Effector CD4-positive, alpha-beta T cell (primary cell): ENCODE measurements around the gene AHNAK.

Source experiments
- DNase-seq: peaks from one replicate; pipeline ENCODE4 v3.0.0-alpha.2; 2020

Gene AHNAK

DNA sequence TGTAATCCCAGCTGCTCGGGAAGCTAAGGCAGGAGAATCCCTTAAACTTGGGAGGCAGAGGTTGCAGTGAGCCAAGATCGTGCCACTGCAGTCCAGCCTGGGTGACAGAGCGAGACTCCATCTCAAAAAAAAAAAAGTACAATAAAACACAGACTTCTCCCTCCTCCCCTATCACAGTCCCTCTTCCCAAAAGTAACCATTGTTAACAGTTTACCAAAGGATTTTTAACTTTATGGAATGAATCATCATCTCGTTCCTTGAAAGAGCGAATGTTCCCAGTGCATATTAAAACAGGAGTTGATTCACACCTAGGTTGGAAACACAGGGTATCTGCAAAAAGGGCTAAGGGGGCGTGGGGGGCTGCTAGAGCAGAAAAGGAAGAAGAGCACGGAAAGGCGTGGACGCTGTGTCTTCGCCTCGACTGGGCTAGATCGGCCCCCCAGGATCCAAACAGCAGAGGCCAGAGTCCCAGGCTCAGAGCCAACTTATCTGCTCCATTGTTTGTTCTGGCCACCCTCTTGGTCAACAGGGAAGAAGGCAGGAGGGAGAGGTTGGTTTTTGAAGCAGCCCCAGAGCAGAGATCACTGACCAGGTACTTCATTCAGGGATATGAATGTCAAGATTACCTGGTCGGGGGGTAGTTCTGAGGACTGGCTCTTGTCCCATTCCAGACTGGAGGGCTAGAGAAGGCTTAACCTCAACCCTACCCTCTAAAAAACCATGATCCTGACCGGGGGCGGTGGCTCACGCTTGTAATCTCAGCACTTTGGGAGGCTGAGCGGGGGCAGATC lies 2.1 kb upstream of the AHNAK start:
- DNase-seq = no peak

DNA sequence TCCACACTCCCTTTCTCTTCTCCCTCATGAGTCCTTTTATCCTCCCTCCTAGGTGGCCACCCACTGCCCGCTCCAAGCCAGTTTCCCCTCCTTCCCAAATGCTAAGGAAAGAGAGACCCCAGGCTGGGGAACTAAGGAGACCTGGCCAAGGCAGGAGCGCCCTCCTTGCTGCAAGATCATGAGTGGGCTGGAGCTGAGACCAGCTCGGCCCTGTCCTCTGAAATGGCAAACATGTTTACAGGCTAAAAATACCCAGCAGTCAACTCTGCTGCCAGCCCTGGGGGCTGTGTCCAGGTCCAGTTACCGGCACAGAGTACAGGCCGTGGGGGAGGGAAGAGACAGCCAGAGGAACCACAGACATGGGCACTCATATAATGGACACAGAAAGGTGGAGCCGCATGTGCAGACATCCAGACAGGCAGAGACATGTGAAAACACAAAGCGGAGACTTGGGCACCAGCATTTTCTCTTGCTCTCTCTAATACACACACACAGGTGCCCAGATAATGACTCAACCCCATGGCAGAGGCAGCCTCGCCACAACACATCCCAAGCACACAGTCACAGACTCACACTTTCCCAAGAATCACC lies 1.2 kb upstream of the AHNAK start:
- no peak for DNase-seq

DNA sequence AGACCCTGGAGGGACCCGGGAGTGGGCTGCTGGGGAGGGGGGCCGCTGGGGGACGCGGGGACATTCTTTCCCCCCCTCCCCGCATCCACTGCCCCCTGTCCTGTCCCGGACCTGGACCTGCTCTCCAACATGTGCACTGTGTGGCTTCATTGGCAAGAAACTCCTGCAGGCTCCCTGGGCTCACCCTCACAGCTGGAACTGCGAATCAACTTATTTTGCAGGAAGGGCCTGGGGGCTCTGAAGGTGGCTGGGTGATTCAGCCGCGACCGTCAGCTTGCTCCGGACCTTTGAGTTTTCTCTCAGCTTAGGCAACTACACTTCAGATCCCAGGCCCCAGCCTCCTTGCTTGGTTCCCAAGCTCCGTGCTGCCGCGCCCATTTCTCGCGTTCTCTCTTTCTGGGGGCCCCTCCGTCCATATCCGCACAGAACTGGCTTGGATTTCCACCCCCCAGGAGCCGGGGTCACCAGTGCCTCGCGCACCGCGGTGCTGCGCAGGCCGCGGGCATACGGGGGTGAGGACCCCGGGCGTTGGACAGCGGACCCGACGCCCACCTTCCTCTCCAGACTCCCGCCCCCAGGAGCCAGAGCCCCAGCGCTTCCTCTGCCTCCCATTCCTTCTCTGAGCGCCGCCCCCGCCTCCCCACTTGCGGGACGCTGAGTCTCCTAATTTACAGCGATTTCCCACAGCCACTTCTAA lies 471 bp upstream of the AHNAK start:
- no peak for DNase-seq

DNA sequence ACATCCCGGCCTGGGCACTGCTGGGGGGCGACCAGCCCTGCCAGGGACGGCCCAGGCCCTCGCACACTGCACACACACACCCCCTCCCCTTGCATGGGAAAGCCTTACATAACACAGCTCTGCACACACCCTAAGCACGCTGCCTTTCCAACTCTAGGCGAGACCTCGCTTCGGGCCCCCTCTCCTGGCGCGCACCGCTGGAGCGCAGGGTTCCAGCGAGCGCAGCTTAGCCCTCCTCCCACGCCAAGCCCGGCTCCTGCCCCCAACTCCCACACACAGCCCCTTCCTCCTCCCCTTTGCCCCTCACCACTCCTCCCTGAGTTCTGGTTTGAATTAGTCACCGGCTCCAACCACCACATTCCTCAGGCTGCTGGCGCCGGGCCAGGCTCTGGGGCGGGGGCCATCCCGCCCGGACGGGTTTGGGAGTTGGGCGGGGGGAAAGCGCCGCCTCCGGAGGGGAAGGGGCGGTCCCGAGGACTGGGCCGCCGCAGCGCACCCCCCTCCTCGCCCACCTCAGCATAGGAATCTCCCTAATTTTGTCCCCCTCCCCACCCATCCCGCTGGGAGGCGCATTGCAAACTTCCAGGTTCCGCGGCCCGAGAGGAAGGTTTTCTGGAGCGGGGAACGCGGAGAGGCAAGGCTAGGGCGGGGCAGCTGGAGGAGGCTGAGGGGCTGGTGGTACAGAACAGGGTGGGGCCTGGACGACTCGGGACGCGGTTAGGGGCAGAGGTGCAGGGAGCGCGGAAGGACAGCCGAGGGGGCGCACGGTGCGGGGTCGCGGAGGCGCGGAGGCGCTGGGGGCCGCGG lies 966 bp downstream of the AHNAK start:
- peak; percentile 62 for DNase-seq

DNA sequence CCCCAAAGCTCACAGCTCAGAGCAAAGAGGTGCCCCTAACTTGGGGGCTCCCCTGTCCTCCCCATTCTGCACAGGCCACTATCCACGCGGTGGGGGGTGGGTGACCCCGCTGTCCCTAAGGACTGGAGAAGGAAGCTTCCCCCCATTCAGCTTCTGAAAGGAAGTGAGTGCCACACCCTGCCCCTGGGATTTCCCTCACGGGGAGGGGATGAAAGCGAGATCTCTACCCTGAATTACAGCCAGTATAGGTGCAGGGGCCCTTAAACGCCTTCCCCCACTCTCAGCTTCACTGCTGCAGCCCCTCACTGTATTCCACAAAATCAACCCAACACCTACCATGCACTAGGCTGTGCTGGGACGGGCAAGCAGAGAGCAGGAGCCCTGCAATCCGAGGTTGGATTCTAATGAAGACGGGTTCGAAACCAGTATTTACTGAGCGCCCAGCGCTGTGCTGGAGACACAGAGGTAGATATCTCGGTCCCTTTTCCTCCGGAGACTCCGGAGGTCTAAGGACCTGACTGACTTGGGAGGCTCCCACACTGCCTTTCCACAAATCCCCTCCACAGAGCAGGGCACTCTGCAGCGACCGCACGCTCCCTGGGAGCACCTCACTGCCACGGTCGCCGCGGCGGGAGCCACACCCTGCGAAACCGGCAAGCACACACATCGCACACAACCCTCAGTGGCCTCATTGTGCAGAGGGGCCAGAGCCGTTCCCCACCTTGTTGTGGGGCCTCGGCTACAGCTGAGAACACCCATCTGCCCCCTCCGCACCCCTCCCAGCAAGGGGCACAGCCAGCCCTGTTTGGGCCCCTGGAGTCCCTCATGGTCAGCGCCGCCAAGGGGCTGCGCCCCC lies 1.8 kb downstream of the AHNAK start:
- DNase-seq = no peak

DNA sequence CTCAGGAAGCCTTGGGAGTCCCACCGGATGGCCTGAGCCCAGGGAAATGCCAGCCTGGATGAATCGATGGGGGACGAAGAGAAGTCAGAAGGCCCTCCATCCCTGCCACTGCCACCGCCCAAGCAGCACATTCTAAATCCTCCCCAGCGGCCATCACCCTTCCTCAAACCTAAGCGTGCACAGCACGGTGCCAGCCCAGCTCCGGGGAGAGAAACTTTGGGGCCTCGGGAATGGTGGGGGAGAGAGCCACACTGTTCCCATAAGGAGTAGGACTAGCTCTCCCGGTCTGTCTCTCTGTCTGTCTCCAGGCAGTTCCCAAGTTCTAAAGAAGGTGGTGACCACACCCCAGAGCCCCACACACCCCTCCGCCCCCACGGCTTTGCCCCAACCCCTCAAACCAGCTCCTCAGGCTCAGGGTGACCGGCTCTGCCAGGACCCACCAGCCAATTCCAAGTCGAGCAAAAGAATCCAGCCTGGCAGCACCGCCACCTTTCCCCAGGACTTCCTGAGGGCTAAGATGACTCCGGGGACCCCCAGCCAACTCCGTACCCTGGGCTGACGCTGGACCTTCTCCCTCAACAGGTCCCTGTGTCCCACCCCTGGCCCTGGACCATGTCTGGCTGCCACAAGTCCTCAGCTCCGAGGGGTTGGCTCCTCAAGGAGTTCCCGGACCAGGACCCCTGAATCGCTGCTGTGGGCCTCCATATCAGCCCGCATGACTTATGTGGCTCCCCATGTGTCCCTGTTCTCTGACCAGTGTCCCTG lies 2.7 kb downstream of the AHNAK start:
- no peak for DNase-seq

DNA sequence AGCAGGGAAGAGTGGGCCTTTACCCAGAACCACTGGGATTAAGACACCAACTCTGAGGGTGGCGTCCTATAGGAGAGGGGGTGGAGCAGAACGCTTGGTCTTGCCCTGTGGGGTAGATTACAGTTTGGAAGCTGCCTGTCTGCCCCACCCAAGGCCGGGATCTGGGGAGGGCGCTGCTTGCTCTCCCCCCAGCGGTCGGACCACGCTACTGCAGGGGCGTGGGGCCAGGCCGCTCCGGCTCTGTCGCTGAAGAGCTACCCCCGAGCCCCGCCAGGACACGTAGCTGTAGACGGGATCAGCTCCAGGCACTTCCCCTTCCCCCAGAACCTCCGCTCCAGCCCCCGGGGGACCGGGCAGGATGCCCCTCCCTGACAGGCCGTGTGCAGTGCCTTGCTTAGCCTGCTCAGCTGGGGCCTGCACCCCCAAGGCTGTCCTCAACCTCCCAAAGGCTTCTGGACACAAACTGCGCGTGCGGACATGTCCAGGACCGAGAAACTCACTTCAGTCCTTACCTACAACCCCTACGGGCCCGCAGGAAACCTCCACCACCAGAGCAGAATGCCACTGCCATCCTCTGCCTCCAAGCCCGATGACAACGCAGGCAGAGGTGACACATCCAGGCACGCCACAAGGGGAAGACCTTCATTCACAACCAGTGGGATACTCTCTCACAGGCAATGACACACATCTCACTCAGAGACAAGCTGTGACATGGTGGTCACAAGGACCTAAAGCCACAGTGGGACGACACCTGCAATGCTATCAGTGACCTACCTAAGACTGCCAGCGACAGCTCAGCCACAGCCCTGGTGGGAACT lies 3.6 kb downstream of the AHNAK start:
- DNase-seq = peak; percentile 68

DNA sequence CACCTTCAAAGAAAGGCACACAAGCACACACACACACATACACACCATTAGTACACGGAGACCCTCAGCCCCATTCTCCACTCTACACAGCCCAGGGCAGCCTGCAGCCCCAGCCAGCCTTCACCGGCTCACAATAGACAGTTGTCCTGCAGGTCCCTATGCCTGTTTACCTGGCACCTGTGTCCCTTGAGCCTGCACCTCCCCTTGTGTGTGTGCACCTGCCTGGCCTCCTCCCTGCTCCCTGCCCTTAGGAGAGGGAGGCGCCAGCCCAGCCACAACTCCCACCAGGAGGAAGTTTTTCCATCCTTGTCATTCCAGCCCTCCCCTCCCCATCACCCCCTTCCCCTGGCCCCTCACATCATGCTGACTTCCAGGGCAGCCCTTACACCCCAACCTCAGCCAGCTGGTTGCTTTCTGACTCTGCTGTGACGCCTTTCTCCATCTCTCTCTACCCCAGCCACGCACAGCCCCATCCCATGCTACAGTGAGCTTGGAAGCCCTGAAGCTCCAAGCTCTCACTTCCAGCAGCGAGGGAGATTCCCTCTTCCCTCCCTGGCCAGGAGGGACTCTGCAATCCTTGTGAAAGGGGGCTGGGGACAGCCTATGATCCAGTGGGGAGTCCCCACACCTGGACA lies 4.4 kb downstream of the AHNAK start:
- no peak for DNase-seq

DNA sequence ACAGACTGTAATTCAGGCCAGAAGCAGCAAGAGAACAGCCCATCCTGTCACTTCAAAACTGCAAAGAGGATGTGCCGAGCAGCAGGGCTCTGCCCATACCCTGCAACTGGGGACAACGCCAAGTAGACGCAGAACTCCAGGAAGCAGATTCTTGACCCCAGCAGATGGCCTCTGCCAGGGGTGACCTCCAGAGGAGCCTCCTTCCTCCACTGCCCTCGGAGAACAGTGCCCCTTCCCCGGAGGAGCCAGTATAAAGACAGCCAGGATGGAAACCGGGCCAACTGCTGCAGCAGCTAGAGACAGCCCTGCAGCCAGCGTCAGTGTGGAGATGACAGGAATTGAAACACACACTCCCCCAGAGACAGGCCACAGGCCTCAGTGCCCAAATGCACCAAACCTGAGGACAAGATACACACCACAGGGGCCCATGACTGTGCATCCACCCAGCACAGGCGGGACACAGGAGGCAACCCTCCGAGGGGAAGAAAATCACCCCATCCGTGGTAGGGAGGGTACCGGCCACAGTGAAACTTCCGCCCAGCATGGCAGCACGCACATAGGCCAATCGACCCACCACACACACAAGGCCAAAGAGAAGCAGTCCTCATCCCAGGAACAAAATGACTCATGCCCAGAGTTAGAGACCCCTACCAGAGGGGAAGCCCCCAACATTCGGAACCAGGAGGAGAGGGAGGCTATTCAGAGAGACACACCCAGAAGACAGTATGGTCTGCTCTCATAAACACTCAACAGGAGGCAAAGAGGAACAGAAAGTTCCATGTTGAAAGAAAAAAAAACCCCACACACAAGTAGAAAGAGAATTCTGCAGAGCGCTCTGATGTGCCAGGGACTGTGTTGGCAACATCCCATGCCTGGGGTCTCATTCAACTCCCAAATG lies 5.6 kb downstream of the AHNAK start:
- no peak for DNase-seq

DNA sequence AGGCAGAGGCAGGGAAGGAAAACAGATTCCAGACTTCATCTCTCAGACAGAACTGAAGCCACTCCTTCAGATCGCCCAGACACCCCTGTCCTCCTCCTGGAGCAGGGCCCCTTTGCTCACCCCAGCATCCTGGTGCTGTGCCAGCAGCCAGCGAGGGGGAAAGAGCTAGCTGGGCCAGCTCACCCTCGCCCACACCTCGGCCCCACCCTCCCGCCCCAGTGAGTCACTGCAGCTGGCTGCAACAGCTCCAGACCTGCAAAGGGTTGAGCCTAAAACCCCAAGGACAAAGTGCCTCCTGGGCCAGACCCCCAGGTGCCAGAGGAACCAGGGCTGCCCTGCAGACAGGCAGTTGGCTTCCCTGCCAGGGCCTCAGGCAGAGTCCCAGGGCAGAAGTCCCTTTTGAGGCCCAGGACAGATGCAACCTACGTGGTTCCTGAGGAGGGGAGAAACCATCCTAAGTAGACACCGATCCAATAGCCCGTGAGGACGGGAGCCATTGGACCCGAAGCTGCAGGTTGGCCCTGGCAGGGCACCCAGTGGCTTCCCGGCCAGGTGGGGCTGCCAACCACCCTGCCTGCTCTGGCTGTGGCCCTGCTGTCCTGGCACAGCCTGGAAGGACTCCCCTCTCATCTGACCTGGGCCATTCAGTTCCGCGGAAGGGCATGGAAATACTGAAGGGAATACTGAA lies 7.2 kb downstream of the AHNAK start:
- DNase-seq = peak; percentile 43

DNA sequence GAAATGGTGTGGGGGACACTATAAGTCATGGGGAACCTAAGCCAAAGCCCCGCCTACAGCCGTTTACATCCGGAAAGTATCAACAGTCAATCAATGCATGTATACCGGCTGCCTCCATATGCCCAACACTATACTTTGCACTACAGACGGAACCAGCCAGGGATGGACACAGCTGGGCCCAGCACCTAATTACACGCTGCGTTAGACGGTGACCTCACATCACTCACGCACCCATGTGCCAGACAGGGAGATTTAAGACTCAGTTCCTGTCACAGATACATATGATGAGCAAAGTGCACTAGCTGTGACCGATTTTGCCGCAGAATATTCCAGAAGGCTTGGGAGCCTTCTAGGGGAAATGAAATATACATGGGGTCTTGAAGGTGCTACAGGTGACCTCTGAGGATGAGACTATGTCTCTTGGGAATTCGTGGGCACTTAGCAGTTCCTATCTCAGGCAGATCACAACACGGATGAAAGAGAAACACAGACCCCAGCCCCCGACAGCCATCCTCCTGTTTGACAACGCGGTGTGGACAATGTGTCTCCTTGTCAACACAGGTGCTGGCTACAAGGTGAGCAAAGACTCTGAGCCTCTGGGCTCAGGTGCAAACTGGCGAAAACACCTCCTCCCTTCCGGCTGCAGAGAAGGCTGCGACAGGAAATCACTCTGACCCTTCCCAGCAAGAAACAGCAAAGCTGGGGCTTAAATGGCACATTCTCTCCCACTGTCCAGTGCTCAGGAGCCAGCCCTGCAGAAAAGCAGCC lies 8.0 kb downstream of the AHNAK start:
- DNase-seq = no peak

DNA sequence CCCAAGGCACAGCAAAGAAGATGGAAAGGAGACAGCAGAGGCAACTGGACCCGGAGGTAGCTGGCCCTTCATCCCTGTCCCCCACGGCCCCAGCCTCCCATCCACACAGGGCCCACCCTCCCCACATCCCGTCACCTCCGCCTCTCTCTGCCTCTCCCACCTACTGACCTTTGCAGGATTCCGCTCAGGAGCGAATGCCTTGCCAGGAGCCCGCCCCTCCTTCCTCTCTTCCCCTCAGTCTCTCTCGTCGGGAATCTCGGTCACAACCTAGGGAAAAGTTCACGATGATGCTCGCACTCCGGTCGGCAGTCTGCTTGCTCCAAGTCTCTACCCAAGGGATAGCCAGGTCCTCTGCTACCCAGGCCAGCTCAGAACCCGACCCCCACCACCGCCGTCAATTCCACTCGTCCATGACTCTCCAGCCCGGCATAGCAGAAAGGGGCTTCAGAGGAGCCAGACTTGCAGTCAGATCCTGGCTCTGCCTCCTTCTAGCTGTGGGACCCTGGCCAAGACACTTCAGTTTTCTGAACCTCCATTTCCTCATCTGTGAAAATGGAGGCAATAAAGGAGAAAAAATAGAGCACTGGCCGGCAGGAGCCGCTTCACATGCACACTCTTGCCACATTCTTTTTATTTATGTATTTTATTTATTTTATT lies 10.2 kb downstream of the AHNAK start:
- no peak for DNase-seq

DNA sequence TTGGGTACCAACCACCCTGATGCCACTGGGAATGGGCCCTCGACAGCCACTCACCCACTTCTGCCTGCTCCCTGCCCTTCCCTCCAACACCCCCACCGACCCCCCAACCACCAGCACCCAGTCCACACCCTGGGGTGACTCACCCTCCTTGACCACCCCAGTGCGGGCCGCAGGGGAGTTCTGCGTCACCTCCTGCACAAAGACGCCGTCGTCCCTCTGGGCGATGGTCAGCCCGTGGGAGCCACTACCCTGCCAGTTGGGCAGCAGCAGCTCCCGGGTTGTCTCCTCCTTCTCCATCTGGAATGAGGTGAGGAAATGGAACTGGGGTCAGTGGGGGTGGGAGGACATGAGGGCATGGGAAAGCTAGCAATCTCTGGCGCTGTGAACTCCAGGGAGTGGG lies 10.8 kb downstream of the AHNAK start:
- DNase-seq = no peak

DNA sequence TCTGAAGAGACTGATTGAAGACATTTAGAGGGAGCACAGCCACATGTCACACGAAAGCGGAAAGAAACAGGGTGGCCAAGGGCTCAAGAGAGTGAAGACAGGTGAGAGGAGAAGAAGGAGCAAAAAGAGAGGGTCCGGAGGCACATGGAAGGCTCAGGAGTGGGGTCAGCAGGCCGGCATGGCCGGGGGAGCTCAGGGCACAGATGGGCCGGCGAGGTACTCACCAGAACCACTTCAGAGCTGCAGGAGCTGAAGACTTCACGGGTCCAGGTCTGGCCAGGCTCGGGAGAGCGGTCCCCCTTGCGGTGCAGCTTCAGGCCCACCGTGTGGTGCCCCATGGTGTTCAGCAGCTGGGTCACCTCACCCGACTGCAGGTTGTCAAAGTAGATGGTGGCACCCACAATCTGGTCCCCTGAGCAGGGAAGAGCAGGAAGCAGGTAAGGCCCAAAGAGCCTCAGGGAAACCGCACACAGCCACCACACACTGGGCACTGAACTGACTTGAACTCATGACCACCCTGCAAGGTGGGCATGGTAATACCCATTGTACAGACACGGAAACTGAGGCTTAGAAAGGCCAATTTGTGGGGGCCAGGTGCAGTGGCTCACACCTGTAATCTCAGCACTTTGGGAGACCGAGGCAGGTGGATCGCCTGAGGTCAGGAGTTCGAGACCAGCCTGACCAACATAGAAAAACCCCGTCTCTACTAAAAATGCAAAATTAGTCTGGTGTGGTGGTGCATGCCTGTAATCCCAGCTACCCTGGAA lies 11.6 kb downstream of the AHNAK start:
- no peak for DNase-seq

DNA sequence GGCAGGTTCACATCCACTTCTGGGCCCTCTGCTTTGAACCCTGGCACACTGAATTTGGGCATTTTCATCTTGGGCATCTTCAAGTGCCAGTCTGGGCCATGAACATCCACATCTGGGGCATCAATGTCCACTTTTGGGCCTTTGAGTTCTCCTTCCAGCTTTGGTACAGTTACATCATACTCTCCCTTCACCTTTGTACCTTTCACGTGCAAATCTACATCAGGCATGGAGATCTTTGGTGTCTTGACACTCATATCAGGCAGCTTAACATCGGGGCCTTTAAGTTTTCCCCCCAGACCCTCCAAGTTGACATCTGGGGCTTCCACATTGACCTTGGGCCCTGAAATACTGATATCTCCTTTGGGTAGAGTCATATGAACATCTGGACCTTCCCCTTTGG lies 14.5 kb downstream of the AHNAK start:
- no peak for DNase-seq

DNA sequence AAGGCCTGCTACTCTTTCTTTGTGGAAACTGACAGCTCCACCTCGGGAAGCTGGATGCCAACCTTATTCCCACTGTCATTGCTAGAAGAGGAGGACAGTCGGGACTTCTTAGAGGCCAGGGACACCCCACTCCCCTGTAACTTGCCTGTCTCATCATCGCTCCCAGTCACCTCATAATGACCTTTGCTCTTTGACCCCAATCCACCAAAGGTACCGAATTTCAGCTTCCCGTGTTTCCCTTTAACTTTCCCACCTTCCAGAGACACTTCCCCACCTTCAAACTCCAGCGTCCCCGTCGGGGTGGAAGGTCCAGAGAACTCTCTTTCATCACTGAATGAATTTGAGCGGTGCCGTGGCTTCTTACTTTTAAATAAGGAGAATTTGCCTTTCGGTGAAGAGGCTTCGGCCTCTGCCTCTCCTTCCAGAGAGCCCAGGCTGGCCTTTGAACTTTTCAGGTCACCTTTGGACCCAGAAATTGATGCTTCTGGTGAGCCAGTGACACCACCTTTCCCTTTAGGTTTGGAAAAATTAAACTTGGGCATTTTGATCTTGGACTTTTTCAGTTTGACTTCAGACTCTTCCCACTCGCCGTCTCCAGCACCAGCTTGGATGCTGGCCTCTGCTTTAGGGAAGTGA lies 29.8 kb downstream of the AHNAK start:
- DNase-seq = no peak
